Lung (tissue), 12 donors: ENCODE measurements around the gene GALNT1. TPM values are rescaled to one million over a fixed set of nuclear protein-coding genes. Genes with fewer than 3 reads are reported as not detected.

ENCODE experiments used
- ATAC-seq: fragments of 200-7000 bp; cut with Tn5 transposase; one replicate; pipeline ENCODE4 v1.9.1; 2020; ENCODE audit warnings: moderate number of reproducible peaks; ENCODE audit not compliant: insufficient read depth, low FRiP score
- DNase-seq, 3 donors: peaks; one replicate each; pipeline ENCODE4 v3.0.0-alpha.2; 2013 to 2017
- H3K27ac ChIP-seq, 2 donors: one replicate each; pipeline ENCODE4 v1.5.1; 2013; ENCODE audit warnings: mild to moderate bottlenecking in 2 of 2, moderate library complexity in 2 of 2, control low read depth in 1 of 2, inconsistent platforms in 1 of 2, low read depth in 1 of 2, low read length in 1 of 2
- H3K27me3 ChIP-seq, 3 donors: one replicate each; pipeline ENCODE4 v1.5.1; 2013; ENCODE audit warnings: low read length in 2 of 3; ENCODE audit not compliant: control insufficient read depth in 3 of 3, insufficient read depth in 3 of 3
- H3K36me3 ChIP-seq, 4 donors: one replicate each; pipeline ENCODE4 v1.5.1; 2013; ENCODE audit warnings: low read length in 4 of 4, mild to moderate bottlenecking in 1 of 4, moderate library complexity in 1 of 4; ENCODE audit not compliant: control insufficient read depth in 4 of 4, insufficient read depth in 4 of 4
- H3K4me1 ChIP-seq, 5 donors: one replicate each; pipeline ENCODE4 v1.5.1; 2013; ENCODE audit warnings: low read length in 5 of 5, mild to moderate bottlenecking in 2 of 5, moderate library complexity in 1 of 5; ENCODE audit not compliant: control insufficient read depth in 5 of 5, insufficient read depth in 5 of 5
- H3K4me3 ChIP-seq: one replicate; pipeline ENCODE4 v1.5.1; 2013; ENCODE audit warnings: mild to moderate bottlenecking, control low read depth, moderate library complexity
- H3K9ac ChIP-seq, 2 donors: one replicate each; pipeline ENCODE4 v1.5.1; 2013; ENCODE audit warnings: low read length in 2 of 2, control low read depth in 1 of 2; ENCODE audit not compliant: insufficient read depth in 1 of 2
- H3K9me3 ChIP-seq, 4 donors: one replicate each; pipeline ENCODE4 v1.5.1; 2013; ENCODE audit warnings: low read length in 3 of 4, mild to moderate bottlenecking in 1 of 4, moderate library complexity in 1 of 4; ENCODE audit not compliant: control insufficient read depth in 4 of 4, insufficient read depth in 3 of 4
- WGBS, 2 donors: extraction: QIAGEN DNeasy Blood & Tissue Kit; methylation state at CpG; one replicate each; pipeline ENCODE4 v1.1.7; 2013; 5-methylcytosine and 5-hydroxymethylcytosine counted together
- polyA plus RNA-seq, 2 donors: library from polyadenylated mRNA; stranded (reverse); fragments of 200-250 nt; gene quantifications; one replicate each; pipeline ENCODE4 v1.2.1, GENCODE V29; 2013
- total RNA-seq, 2 donors: library from RNA; depleted of rRNA in 1 of 2; stranded (reverse); fragments of >200 nt in 1 of 2; gene quantifications; one replicate each; pipeline ENCODE4 v1.2.1, GENCODE V29; 2014 to 2021
- TF ChIP-seq, protein P1 (sequence below): IDR thresholded peaks from 2 replicates; pipeline ENCODE4 v1.5.1; 2012; ENCODE audit warnings: mild to moderate bottlenecking; ENCODE audit errors: control extremely low read depth, extremely low read depth
- donor health status: control.
- donor health status: control.
- donor health status: Bipolar disorder and iron deficiency.
- donor health status: healthy.
- donor health status: DM: yes; HTN: yes; CAD: no.

The GALNT1 gene
- total and polyA plus RNA-seq, 4 donors = 16.9 to 73.4 (median 46.8) TPM

DNA sequence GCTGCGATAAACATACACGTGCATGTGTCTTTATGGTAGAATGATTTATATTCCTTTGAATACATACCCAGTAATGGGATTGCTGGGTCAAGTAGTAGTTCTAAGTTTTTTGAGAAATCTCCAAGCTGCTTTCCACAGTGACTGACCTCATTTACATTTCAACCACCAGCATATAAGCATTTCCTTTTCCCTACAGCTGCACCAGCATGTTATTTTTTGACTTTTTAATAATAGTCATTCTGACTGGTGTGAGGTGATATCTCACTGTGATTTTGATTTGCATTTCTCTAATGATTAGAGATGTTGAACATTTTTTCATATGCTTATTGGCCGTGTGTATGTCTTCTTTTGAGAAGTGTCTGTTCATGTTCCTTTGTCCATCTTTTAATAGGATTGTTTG, 22.8 kb downstream of the GALNT1 start:
- no peak overlapping the region for H3K9ac ChIP-seq
- no peak for ATAC-seq
- TF ChIP-seq, protein P1, sequence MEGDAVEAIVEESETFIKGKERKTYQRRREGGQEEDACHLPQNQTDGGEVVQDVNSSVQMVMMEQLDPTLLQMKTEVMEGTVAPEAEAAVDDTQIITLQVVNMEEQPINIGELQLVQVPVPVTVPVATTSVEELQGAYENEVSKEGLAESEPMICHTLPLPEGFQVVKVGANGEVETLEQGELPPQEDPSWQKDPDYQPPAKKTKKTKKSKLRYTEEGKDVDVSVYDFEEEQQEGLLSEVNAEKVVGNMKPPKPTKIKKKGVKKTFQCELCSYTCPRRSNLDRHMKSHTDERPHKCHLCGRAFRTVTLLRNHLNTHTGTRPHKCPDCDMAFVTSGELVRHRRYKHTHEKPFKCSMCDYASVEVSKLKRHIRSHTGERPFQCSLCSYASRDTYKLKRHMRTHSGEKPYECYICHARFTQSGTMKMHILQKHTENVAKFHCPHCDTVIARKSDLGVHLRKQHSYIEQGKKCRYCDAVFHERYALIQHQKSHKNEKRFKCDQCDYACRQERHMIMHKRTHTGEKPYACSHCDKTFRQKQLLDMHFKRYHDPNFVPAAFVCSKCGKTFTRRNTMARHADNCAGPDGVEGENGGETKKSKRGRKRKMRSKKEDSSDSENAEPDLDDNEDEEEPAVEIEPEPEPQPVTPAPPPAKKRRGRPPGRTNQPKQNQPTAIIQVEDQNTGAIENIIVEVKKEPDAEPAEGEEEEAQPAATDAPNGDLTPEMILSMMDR = no peak
- 90 to 94% methylated on average over 3 of the region's 3 CpGs for WGBS, 2 donors
- H3K4me3 ChIP-seq = no peak overlapping the region
- H3K27me3 ChIP-seq = no peaks in the 10 kb centered on the region
- H3K9me3 ChIP-seq = peaks cover 0 to 21% (median 5%) of the 10 kb centered on the region in 4 donors
- DNase-seq = no peak
- H3K27ac ChIP-seq = no peak overlapping the region
- peaks cover 0 to 18% (median 2%) of the 10 kb centered on the region in 5 donors for H3K4me1 ChIP-seq
- H3K36me3 ChIP-seq = peaks cover 0 to 4% (median 0%) of the 10 kb centered on the region in 4 donors

DNA sequence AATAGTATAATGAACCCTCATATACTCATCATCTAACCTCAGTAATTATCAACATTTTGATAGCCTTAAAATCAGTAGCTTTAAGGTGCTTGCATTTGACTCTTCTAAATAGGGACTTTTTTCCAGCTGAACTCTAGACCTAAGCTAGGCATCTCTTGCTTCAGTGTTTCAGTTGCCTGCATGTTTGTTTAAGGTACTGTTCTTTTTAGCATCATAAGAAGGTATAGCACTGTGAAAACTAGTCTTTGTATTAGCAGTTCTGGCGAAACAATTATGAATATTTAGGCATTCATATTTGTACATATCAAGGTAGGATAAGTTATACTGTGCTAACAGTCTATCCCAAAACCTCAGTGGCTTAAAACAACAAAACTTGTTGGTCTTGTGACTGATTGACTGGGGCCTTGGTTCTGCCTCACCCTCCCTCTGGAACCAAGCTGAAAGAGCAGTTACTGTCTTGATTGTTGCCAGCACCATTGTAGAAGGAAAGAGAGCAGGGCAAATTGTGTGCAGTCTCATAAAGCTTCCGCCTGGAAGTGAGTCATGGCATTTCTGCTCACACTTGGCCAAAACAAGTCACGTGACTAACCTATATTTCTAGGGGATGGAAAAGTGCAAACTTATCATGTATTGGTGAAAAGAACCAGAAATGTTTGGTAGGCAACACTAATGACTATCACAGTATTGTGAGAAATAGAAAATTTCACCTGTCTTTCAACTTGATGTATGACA, 24.3 kb downstream of the GALNT1 start:
- peaks cover 0 to 4% (median 0%) of the 10 kb centered on the region in 4 donors for H3K36me3 ChIP-seq
- peaks cover 0 to 24% (median 2%) of the 10 kb centered on the region in 5 donors for H3K4me1 ChIP-seq
- H3K9ac ChIP-seq = no peak overlapping the region
- H3K4me3 ChIP-seq = no peak overlapping the region
- H3K27ac ChIP-seq = no peak overlapping the region
- DNase-seq (no peak), ATAC-seq (no peak)
- H3K9me3 ChIP-seq = peaks cover 0 to 19% (median 4%) of the 10 kb centered on the region in 4 donors
- TF ChIP-seq, protein P1 = no peak
- 77 to 85% methylated on average over 3 of the region's 3 CpGs for WGBS, 2 donors
- H3K27me3 ChIP-seq = no peaks in the 10 kb centered on the region

DNA sequence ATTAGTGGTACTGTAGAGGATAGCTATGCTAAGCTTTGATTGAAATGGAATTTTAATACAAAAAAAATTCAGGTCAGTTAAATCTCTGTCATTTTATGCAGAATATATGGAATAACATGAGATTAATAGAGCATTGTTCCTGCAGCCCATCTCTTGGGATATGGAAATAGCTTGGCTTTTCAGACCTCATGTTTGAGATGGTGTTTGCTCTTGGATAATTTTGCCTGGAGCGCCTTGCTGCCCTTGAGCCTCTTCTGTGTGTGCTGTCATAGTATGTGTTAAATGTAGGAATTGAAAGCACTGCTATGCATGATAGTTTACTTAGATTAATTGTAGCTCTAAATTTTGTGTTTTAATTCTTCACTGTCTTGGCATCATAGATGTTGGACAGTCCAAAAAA, 27.7 kb downstream of the GALNT1 start:
- H3K4me1 ChIP-seq = peaks cover 0 to 33% (median 5%) of the 10 kb centered on the region in 5 donors
- no peak overlapping the region for H3K4me3 ChIP-seq
- no peaks in the 10 kb centered on the region for H3K9me3 ChIP-seq
- DNase-seq (no peak), ATAC-seq (no peak)
- TF ChIP-seq, protein P1 = no peak
- H3K36me3 ChIP-seq = no peaks in the 10 kb centered on the region
- no peaks in the 10 kb centered on the region for H3K27me3 ChIP-seq
- 84 to 97% methylated on average over 1 of the region's 1 CpG for WGBS, 2 donors
- H3K9ac ChIP-seq = no peak overlapping the region
- no peak overlapping the region for H3K27ac ChIP-seq
